Upper lobe of right lung (tissue), 1 donor: Measurements from ENCODE around the gene ACACB. TPM values are rescaled to one million over a fixed set of nuclear protein-coding genes. Genes with fewer than 3 reads are reported as not detected.
"Not testable (repeated sequence)": the region's sequence is repeated elsewhere in the genome, so short reads cannot be mapped to it uniquely, and the experiment has no call there.

Experiments
- ATAC-seq: fragments of 200-7000 bp; cut with Tn5 transposase; one replicate; pipeline ENCODE4 v1.9.1; 2020; ENCODE audit warnings: mild to moderate bottlenecking, moderate library complexity
- DNase-seq: peaks from one replicate; pipeline ENCODE4 v3.0.0-alpha.2; 2020
- H3K27ac ChIP-seq: fragments of 200-600 bp; one replicate; pipeline ENCODE4 v1.8.0; 2022
- H3K27me3 ChIP-seq: fragments of 200-600 bp; one replicate; pipeline ENCODE4 v1.8.0; 2022; ENCODE audit warnings: mild to moderate bottlenecking
- H3K36me3 ChIP-seq: fragments of 200-600 bp; one replicate; pipeline ENCODE4 v1.8.0; 2022
- H3K4me1 ChIP-seq: fragments of 200-600 bp; one replicate; pipeline ENCODE4 v1.8.0; 2022
- H3K4me3 ChIP-seq: fragments of 200-600 bp; one replicate; pipeline ENCODE4 v1.8.0; 2022; ENCODE audit warnings: mild to moderate bottlenecking
- H3K9me3 ChIP-seq: fragments of 200-600 bp; one replicate; pipeline ENCODE4 v1.8.0; 2022
- CTCF ChIP-seq: fragments of 200-600 bp; IDR thresholded peaks from one replicate; pipeline ENCODE4 v1.8.0; 2022; ENCODE audit warnings: antibody characterized with exemption
- intact Hi-C: fragments of 100-400 bp; cut with DNase I; formaldehyde crosslinking; loops from one replicate; pipeline ENCODE4 v1.11.0; 2022
- total RNA-seq: library from RNA; stranded (reverse); fragmentation: NEBNext Ultra II Directional; extraction: Animal tissue kit (Norgen Biotek cat#: 25700); gene quantifications from one replicate; pipeline ENCODE4 v1.2.1, GENCODE V29; 2021
- donor health status: DM: no; HTN: yes; CAD: no; lungs with severe emphysema.

Gene ACACB
- total RNA-seq, 1 donor from 2014 or later = 35.2 TPM

- Histone ChIP-seq H3K9me3 (no peaks in the 10 kb centered on the region), H3K27me3 (no peaks in the 10 kb centered on the region), H3K4me3 (no peak overlapping the region), H3K27ac (no peak overlapping the region), H3K4me1 (no peaks in the 10 kb centered on the region), H3K36me3 (peaks cover 70% of the 10 kb centered on the region)
- intact Hi-C loops = no loop called here
- DNase-seq = no peak
- no peak for TF ChIP-seq CTCF
- ATAC-seq = no peak
Observed at GRCh38 chr12:109169262-109169661, 52.9 kb downstream of the ACACB start.

GRCh38 chr12:109169686-109170085, 53.3 kb downstream of the ACACB start:
- no peak for DNase-seq
- H3K27ac ChIP-seq = peak overlapping the region; percentile 36
- ATAC-seq = no peak
- intact Hi-C loops = no loop called here
- no peaks in the 10 kb centered on the region for H3K27me3 ChIP-seq
- H3K36me3 ChIP-seq = peaks cover 73% of the 10 kb centered on the region
- no peaks in the 10 kb centered on the region for H3K9me3 ChIP-seq
- H3K4me1 ChIP-seq = no peaks in the 10 kb centered on the region
- H3K4me3 ChIP-seq = no peak overlapping the region
- no peak for TF ChIP-seq CTCF

GRCh38 chr12:109170324-109170723, 53.9 kb downstream of the ACACB start:
- H3K27ac ChIP-seq = peak overlapping the region; percentile 36

GRCh38 chr12:109172787-109173186, 56.4 kb downstream of the ACACB start:
- intact Hi-C loops, H3K4me1 ChIP-seq: not testable (repeated sequence)
- H3K36me3 ChIP-seq = peaks cover 86% of the 10 kb centered on the region

More at GRCh38 chr12:109170324-109170723, 53.9 kb downstream of the ACACB start:
- no peaks in the 10 kb centered on the region for H3K4me1 ChIP-seq
- ATAC-seq = peak; percentile 70
- TF ChIP-seq CTCF = no peak
- no peak overlapping the region for H3K4me3 ChIP-seq
- H3K36me3 ChIP-seq = peaks cover 74% of the 10 kb centered on the region
- H3K27me3 ChIP-seq = no peaks in the 10 kb centered on the region
- intact Hi-C loops = no loop called here
- no peak for DNase-seq
- no peaks in the 10 kb centered on the region for H3K9me3 ChIP-seq

GRCh38 chr12:109173443-109174240, 57.3 kb downstream of the ACACB start:
- Histone ChIP-seq H3K9me3 (no peaks in the 10 kb centered on the region), H3K27me3 (no peaks in the 10 kb centered on the region), H3K36me3 (peaks cover 87% of the 10 kb centered on the region), H3K4me1 (no peaks in the 10 kb centered on the region), H3K27ac (no peak overlapping the region), H3K4me3 (no peak overlapping the region)
- intact Hi-C loops = no loop called here
- no peak for ATAC-seq
- DNase-seq = no peak
- TF ChIP-seq CTCF = no peak

More at GRCh38 chr12:109172787-109173186, 56.4 kb downstream of the ACACB start:
- H3K27me3 ChIP-seq, DNase-seq, ATAC-seq, H3K27ac ChIP-seq, H3K9me3 ChIP-seq, H3K4me3 ChIP-seq: not testable (repeated sequence)

DNA sequence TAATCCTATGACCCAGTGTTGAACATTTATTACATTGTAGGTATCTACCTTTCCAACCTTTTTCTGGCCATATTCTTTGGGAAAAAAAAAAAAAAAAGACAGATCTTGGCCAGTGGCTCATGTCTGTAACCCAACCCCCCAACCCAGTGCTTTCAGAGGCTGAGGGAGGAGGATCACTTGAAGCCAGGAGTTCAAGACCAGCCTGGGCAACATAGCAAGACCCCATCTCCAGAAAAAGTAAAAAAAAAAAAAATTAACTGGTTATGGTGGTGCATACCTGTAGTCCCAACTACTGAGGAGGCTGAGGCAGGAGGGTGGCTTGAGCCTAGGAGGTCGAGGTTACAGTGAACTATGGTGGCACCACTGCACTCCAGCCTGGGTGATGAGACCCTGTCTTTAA, 58.1 kb downstream of the ACACB start:
- H3K4me1 ChIP-seq = no peaks in the 10 kb centered on the region
- no peak for ATAC-seq
- H3K27ac ChIP-seq = no peak overlapping the region

More for the DNA sequence above, 58.1 kb downstream of the ACACB start:
- peaks cover 87% of the 10 kb centered on the region for H3K36me3 ChIP-seq
- H3K9me3 ChIP-seq = no peaks in the 10 kb centered on the region
- H3K4me3 ChIP-seq = no peak overlapping the region
- no peak for DNase-seq
- H3K27me3 ChIP-seq = no peaks in the 10 kb centered on the region
- intact Hi-C loops = no loop called here
- no peak for TF ChIP-seq CTCF
